A673 (cell line): ENCODE measurements around the gene ADAM19. TPM values are rescaled to one million over a fixed set of nuclear protein-coding genes. Genes with fewer than 3 reads are reported as not detected.

Experiments
- BruUV-seq: library from RNA; stranded (reverse); fragments of 400-500 nt; replicated peaks from 2 replicates; lab custom pipeline; 2021; lab: Mats Ljungman, UMichigan
- CTCF ChIA-PET: fragments of 300-600 bp; sonication (Branson Sonifier 250); formaldehyde crosslinking; loops from one replicate; lab custom pipeline; 2022; ENCODE audit warnings: antibody characterized with exemption; lab: Charles Lee
- POLR2A ChIA-PET: fragments of 300-600 bp; sonication (Branson Sonifier 250); formaldehyde crosslinking; loops from one replicate; lab custom pipeline; 2022; ENCODE audit warnings: antibody characterized with exemption; ENCODE audit not compliant: low non-redundant PET; lab: Charles Lee
- DNase-seq: peaks from one replicate; pipeline ENCODE4 v3.0.0-alpha.2; 2015; ENCODE audit warnings: low spot score
- H3K27ac ChIP-seq: fragments of 200-600 bp; sonication (generic); 2 replicates; pipeline ENCODE4 v1.5.1; 2016; ENCODE audit warnings: mixed run types, low read depth, mild to moderate bottlenecking, mixed read lengths, antibody characterized with exemption, low read length; ENCODE audit not compliant: poor library complexity, severe bottlenecking
- H3K27me3 ChIP-seq: fragments of 200-600 bp; sonication (generic); replicated peaks from 2 replicates; pipeline ENCODE4 v1.6.1; 2017; ENCODE audit warnings: mixed run types, low read depth, mild to moderate bottlenecking, mixed read lengths, antibody characterized with exemption, low read length; ENCODE audit not compliant: insufficient read depth, poor library complexity
- H3K36me3 ChIP-seq: fragments of 200-600 bp; sonication (generic); 2 replicates; pipeline ENCODE4 v1.6.1; 2016; ENCODE audit warnings: mixed run types, mild to moderate bottlenecking, mixed read lengths, antibody characterized with exemption, low read length; ENCODE audit not compliant: insufficient read depth, poor library complexity, severe bottlenecking
- H3K4me1 ChIP-seq: fragments of 200-600 bp; sonication (generic); 2 replicates; pipeline ENCODE4 v1.6.1; 2017; ENCODE audit warnings: mixed run types, mild to moderate bottlenecking, mixed read lengths, antibody characterized with exemption, low read length; ENCODE audit not compliant: insufficient read depth, poor library complexity, severe bottlenecking
- H3K4me3 ChIP-seq: fragments of 200-600 bp; sonication (generic); 2 replicates; pipeline ENCODE4 v1.5.1; 2016; ENCODE audit warnings: low read depth, mixed run types, mild to moderate bottlenecking, mixed read lengths, low read length; ENCODE audit not compliant: poor library complexity, severe bottlenecking
- H3K9me3 ChIP-seq: fragments of 200-600 bp; sonication (generic); 2 replicates; pipeline ENCODE4 v1.6.1; 2016; ENCODE audit warnings: mixed run types, low read depth, mild to moderate bottlenecking, mixed read lengths, antibody characterized with exemption, low read length; ENCODE audit not compliant: poor library complexity, severe bottlenecking
- CTCF ChIP-seq: fragments of 300-800, 200-600 bp; sonication (generic); conservative IDR thresholded peaks from 2 replicates; pipeline ENCODE4 v1.5.1; 2017; ENCODE audit warnings: low read depth, mild to moderate bottlenecking, antibody characterized with exemption, low read length, moderate library complexity, mixed read lengths
- EZH2 ChIP-seq: fragments of 200-600 bp; sonication (generic); IDR thresholded peaks from 2 replicates; pipeline ENCODE4 v1.6.1; 2017; ENCODE audit warnings: borderline replicate concordance, low read depth, mild to moderate bottlenecking, mixed read lengths, antibody characterized with exemption, low read length; ENCODE audit not compliant: poor library complexity, severe bottlenecking
- intact Hi-C: fragments of 100-400 bp; cut with micrococcal nuclease; formaldehyde crosslinking; loops from one replicate; pipeline ENCODE4 v1.10.0; 2022; ENCODE audit not compliant: unreplicated experiment
- total RNA-seq: library from RNA; stranded (reverse); gene quantifications from 2 replicates; pipeline ENCODE4 v1.2.3, GENCODE V29; 2021

The ADAM19 gene
- total RNA-seq, 1 experiment from 2014 or later = 1.7 TPM

- Histone ChIP-seq H3K27ac (no peak overlapping the region), H3K27me3 (no peaks in the 10 kb centered on the region), H3K9me3 (no peaks in the 10 kb centered on the region), H3K36me3 (no peaks in the 10 kb centered on the region), H3K4me1 (no peaks in the 10 kb centered on the region), H3K4me3 (no peak overlapping the region)
- TF ChIP-seq CTCF (no peak), EZH2 (no peak)
- no peak for DNase-seq
- ChIA-PET CTCF (no interaction called here), POLR2A (no interaction called here)
- intact Hi-C loops = no loop called here
- no TSS peak for BruUV-seq
Measured at GRCh38 chr5:157514974-157515373, 60.6 kb downstream of the ADAM19 start.

GRCh38 chr5:157513182-157513581 is 62.4 kb downstream of the ADAM19 start:
- intact Hi-C loops = no loop called here
- H3K36me3 ChIP-seq = no peaks in the 10 kb centered on the region
- no peaks in the 10 kb centered on the region for H3K27me3 ChIP-seq
- POLR2A ChIA-PET = no interaction called here
- H3K9me3 ChIP-seq = no peaks in the 10 kb centered on the region
- no peak overlapping the region for H3K4me3 ChIP-seq
- no peak for DNase-seq
- TF ChIP-seq CTCF = no peak
- TF ChIP-seq EZH2 = no peak
- CTCF ChIA-PET = no interaction called here
- H3K27ac ChIP-seq = no peak overlapping the region
- no TSS peak for BruUV-seq
- H3K4me1 ChIP-seq = no peaks in the 10 kb centered on the region

- TF ChIP-seq CTCF = no peak
- TF ChIP-seq EZH2 = no peak
- POLR2A ChIA-PET = no interaction called here
- CTCF ChIA-PET = interaction anchor here (0.5 kb wide), 1 partner anchor 260 kb away, joined by 3 read pairs; no protein-coding TSS in a partner anchor
- Histone ChIP-seq H3K4me3 (no peak overlapping the region), H3K27me3 (no peaks in the 10 kb centered on the region), H3K36me3 (no peaks in the 10 kb centered on the region), H3K4me1 (no peaks in the 10 kb centered on the region), H3K27ac (no peak overlapping the region), H3K9me3 (no peaks in the 10 kb centered on the region)
- peak; percentile 78 for DNase-seq
- no TSS peak for BruUV-seq
- intact Hi-C loops = no loop called here
Measured at GRCh38 chr5:157511651-157512644, 63.6 kb downstream of the ADAM19 start.
